ENCODE data around the gene SEC22B. TPM values are rescaled to one million over a fixed set of nuclear protein-coding genes. Genes with fewer than 3 reads are reported as not detected.
A peak's percentile ranks its signal among the peaks of the same experiment; 100 is the strongest.

Gene SEC22B
- total and polyA plus RNA-seq, 2 of the 13 experiments (the other 11 are each of a cell fraction or from before 2014, with no cell fraction given): 14.2 to 29.1 TPM

GRCh38 chr1:120176092-120176855 lies at the start of gene SEC22B (continued):
- TF ChIP-seq ZNF614 (CRISPR knock-in tag; IDR thresholded peaks at IDR 0.05; ENCODE audit: borderline replicate concordance): peak; percentile 64; the same call in 1 of the 2 replicates
- no peak for TF ChIP-seq SMAD9 (CRISPR knock-in tag; IDR thresholded peaks at IDR 0.05)
- 0 out of 2 replicates have a peak, but pooled peaks have one; percentile 21 for TF ChIP-seq PATZ1 (CRISPR knock-in tag; IDR thresholded peaks at IDR 0.05)
- TF ChIP-seq ZNF878 (CRISPR knock-in tag; IDR thresholded peaks at IDR 0.05): peak; percentile 53; the same call in 1 of the 2 replicates
- no peak for TF ChIP-seq TRIM24 (CRISPR knock-in tag; IDR thresholded peaks at IDR 0.05)
- no peak for TF ChIP-seq NPAS2 (CRISPR knock-in tag; IDR thresholded peaks at IDR 0.05; ENCODE audit: borderline replicate concordance)
- peak; percentile 42 for TF ChIP-seq AGO2 (optimal IDR thresholded peaks at IDR 0.05; ENCODE audit: low read depth, low read length)
- peak; percentile 97 for TF ChIP-seq YEATS4 (CRISPR knock-in tag; IDR thresholded peaks at IDR 0.05; ENCODE audit: borderline replicate concordance)
- TF ChIP-seq TCF12 (IDR thresholded peaks at IDR 0.05): no peak
- TF ChIP-seq TCF12 (CRISPR knock-in tag; IDR thresholded peaks at IDR 0.05): no peak
- peak; percentile 65; the same call in 1 of the 2 replicates for TF ChIP-seq TGIF2 (CRISPR knock-in tag; IDR thresholded peaks at IDR 0.05)
- peak; percentile 28; the same call in 1 of the 2 replicates for TF ChIP-seq ZNF547 (CRISPR knock-in tag; IDR thresholded peaks at IDR 0.05)
- TF ChIP-seq KAT7 (CRISPR knock-in tag; IDR thresholded peaks at IDR 0.05; ENCODE audit: borderline replicate concordance): peak; percentile 71; the same call in 1 of the 2 replicates
- peak; percentile 93 for TF ChIP-seq ZNF580 (CRISPR knock-in tag; IDR thresholded peaks at IDR 0.05; ENCODE audit: borderline replicate concordance, low read depth)
- TF ChIP-seq ZNF883 (CRISPR knock-in tag; IDR thresholded peaks at IDR 0.05; ENCODE audit: not compliant biosample characterization): no peak
- TF ChIP-seq ATF6 (CRISPR knock-in tag; conservative IDR thresholded peaks at IDR 0.05): no peak
- TF ChIP-seq GPBP1L1 (CRISPR knock-in tag; IDR thresholded peaks at IDR 0.05): no peak
- 0 out of 2 replicates have a peak, but pooled peaks have one; percentile 65 for TF ChIP-seq ZSCAN30 (CRISPR knock-in tag; IDR thresholded peaks at IDR 0.05)
- peak; percentile 66; the same call in 1 of the 2 replicates for TF ChIP-seq ZNF124 (CRISPR knock-in tag; IDR thresholded peaks at IDR 0.05)
- no peak for TF ChIP-seq ZNF121 (CRISPR knock-in tag; IDR thresholded peaks at IDR 0.05)
- TF ChIP-seq ZBTB26 (CRISPR knock-in tag; IDR thresholded peaks at IDR 0.05; ENCODE audit: borderline replicate concordance): peak; percentile 78; the same call in 1 of the 2 replicates
- TF ChIP-seq U2AF1 (optimal IDR thresholded peaks at IDR 0.05; ENCODE audit: low read depth, low read length): peak; percentile 85
- TF ChIP-seq ZNF230 (CRISPR knock-in tag; IDR thresholded peaks at IDR 0.05): peak; percentile 55; the same call in 1 of the 2 replicates
